Sigmoid colon (tissue), 4 donors: ENCODE measurements around the gene KCND3.

Experiments
- EP300 ChIP-seq, 4 donors: sonication (generic); formaldehyde crosslinking; IDR thresholded peaks; one replicate each; pipeline ENCODE4 v1.6.1; 2017; ENCODE audit warnings: antibody characterized with exemption in 4 of 4
- TF ChIP-seq, protein P1 (sequence below), 4 experiments: fragments of 450-650 bp in 3 of 4; fragments of 200-600 bp in 1 of 4; IDR thresholded peaks; one replicate each; pipeline ENCODE4 v1.5.1; 2016 to 2019; ENCODE audit warnings: antibody characterized with exemption in 4 of 4, mild to moderate bottlenecking in 3 of 4, moderate library complexity in 2 of 4

DNA sequence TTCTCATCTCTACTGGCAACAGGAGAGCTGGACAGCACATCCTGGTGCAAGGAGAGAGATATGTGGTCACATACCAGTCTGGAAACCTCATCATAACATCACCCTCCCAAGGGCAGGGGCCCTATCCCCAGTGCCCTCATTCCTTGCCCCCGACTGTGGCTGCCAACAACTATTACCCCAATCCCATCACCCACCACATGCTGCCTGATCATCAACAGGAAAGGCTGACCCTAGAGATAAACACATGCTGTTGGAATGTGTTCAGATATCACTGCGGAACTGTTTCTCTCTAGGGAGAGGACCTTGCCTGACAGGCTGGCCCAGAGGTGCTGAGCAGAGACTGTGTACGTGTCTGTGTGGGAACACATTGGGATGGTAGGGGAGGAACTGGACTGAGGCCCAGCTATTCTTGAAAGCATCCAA, 245.8 kb downstream of the KCND3 start:
- TF ChIP-seq EP300 (IDR thresholded peaks at IDR 0.05), result no peak
- TF ChIP-seq, protein P1, sequence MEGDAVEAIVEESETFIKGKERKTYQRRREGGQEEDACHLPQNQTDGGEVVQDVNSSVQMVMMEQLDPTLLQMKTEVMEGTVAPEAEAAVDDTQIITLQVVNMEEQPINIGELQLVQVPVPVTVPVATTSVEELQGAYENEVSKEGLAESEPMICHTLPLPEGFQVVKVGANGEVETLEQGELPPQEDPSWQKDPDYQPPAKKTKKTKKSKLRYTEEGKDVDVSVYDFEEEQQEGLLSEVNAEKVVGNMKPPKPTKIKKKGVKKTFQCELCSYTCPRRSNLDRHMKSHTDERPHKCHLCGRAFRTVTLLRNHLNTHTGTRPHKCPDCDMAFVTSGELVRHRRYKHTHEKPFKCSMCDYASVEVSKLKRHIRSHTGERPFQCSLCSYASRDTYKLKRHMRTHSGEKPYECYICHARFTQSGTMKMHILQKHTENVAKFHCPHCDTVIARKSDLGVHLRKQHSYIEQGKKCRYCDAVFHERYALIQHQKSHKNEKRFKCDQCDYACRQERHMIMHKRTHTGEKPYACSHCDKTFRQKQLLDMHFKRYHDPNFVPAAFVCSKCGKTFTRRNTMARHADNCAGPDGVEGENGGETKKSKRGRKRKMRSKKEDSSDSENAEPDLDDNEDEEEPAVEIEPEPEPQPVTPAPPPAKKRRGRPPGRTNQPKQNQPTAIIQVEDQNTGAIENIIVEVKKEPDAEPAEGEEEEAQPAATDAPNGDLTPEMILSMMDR (IDR thresholded peaks at IDR 0.05), result no peak
